Mesodermal cell (in vitro differentiated cells): ENCODE data around the gene GEN1.
"Not testable (repeated sequence)": the region's sequence is repeated elsewhere in the genome, so short reads cannot be mapped to it uniquely, and the experiment has no call there.

Source experiments
- H3K27ac ChIP-seq: 2 replicates; pipeline ENCODE4 v1.7.0; 2013; ENCODE audit warnings: mild to moderate bottlenecking, low read depth, low read length, moderate library complexity; ENCODE audit not compliant: severe bottlenecking
- H3K36me3 ChIP-seq: 2 replicates; pipeline ENCODE4 v1.7.1; 2013; ENCODE audit warnings: mild to moderate bottlenecking, low read length, moderate library complexity; ENCODE audit not compliant: control insufficient read depth, insufficient read depth
- H3K4me1 ChIP-seq: one replicate; pipeline ENCODE4 v1.7.1; 2013; ENCODE audit warnings: mild to moderate bottlenecking, low read length; ENCODE audit not compliant: insufficient read depth, control insufficient read depth, poor library complexity, severe bottlenecking
- H3K4me3 ChIP-seq: 2 replicates; pipeline ENCODE4 v1.7.0; 2013; ENCODE audit warnings: low read length, control low read depth, mild to moderate bottlenecking; ENCODE audit not compliant: insufficient read depth, poor library complexity, severe bottlenecking; ENCODE audit errors: extremely low read depth
- H3K9me3 ChIP-seq: 2 replicates; pipeline ENCODE4 v1.7.1; 2013; ENCODE audit warnings: mild to moderate bottlenecking, low read length, moderate library complexity; ENCODE audit not compliant: control insufficient read depth
- WGBS, 2 experiments: methylation state at CpG; one replicate each; pipeline ENCODE4 v1.1.5; 2013; ENCODE audit warnings: missing lambda C conversion rate in 2 of 2; ENCODE audit not compliant: insufficient coverage in 2 of 2; 5-methylcytosine and 5-hydroxymethylcytosine counted together

The GEN1 gene

DNA sequence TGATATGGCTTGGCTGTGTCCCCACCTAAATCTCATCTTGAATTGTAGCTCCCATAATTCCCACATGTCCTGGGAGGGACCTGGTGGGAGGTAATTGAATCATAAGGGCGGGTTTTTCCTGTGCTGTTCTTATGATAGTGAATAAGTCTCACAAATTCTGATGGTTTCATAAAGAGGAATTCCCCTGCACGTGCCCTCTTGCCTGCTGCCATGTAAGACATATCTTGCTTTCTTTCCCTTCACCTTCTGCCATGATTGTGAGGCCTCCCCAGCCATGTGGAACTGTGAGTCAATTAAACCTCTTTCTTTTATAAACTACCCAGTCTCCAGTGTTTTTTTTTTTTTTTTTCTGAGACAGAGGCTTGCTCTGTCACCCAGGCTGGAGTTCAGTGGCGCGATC lies 69.7 kb downstream of the GEN1 start:
- not testable (repeated sequence) for H3K36me3 ChIP-seq, H3K9me3 ChIP-seq, H3K4me3 ChIP-seq, H3K27ac ChIP-seq
- WGBS, 2 experiments: 100% methylated on average over 1 of the region's 4 CpGs; no CpG with 5 or more reads in 1 of the 2 experiments
- H3K4me1 ChIP-seq: peaks cover 12% of the 10 kb centered on the region

- Histone ChIP-seq H3K27ac (no peak overlapping the region), H3K9me3 (no peaks in the 10 kb centered on the region), H3K36me3 (no peaks in the 10 kb centered on the region), H3K4me3 (no peak overlapping the region), H3K4me1 (peaks cover 2% of the 10 kb centered on the region)
- 48 to 55% methylated on average over 4 to 5 of the region's 5 CpGs for WGBS, 2 experiments
These were observed 73.4 kb downstream of the GEN1 start for GRCh38 chr2:17827316-17827715.

DNA sequence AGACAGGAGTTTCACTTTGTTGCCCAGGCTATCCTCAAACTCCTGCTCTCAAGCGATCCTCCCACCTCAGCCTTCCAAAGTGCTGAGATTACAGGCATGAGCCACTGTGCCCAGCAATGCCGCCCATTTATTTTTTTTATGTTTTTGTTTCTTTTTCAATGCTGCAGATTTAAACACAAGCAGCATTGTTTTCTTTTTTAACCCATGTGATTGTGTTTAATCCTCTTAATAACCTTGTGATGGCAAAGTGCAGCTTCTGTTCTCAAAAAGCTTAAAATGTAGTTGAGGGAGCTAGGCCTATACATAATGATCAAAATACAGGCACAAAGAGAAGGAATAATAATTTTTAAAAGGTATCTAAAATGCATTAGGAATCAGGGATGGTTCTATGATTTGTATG lies 73.8 kb downstream of the GEN1 start:
- H3K4me1 ChIP-seq: no peaks in the 10 kb centered on the region
- 100% methylated on average over 1 of the region's 2 CpGs; no CpG with 5 or more reads in 1 of the 2 experiments for WGBS, 2 experiments
- no peaks in the 10 kb centered on the region for H3K36me3 ChIP-seq
- no peak overlapping the region for H3K27ac ChIP-seq
- no peaks in the 10 kb centered on the region for H3K9me3 ChIP-seq
- no peak overlapping the region for H3K4me3 ChIP-seq

GRCh38 chr2:17830053-17831034 lies 76.4 kb downstream of the GEN1 start:
- WGBS, 2 experiments: 16 to 17% methylated on average over 29 to 31 of the region's 37 CpGs
- H3K4me1 ChIP-seq: no peaks in the 10 kb centered on the region
- H3K27ac ChIP-seq: no peak overlapping the region
- no peaks in the 10 kb centered on the region for H3K36me3 ChIP-seq
- H3K4me3 ChIP-seq: no peak overlapping the region
- no peaks in the 10 kb centered on the region for H3K9me3 ChIP-seq

DNA sequence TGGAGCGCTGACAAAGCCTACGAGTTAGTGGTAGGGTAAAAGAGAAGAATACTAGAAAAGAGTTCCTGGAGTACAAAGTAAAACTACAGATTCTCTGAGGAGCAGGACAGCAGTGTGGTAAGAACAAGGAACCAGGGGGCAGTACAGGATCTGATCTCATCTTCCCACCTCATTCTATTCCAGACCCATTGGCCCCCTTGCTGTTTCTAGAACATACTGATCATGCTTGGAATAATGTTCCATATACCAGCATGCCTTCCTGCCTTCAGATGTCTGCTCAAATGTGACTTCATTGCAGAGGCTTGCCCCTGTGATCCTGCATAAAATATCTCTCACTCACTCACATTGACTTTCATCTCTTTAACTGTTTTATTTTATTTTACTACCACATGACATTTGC lies 81.6 kb downstream of the GEN1 start:
- Histone ChIP-seq H3K4me3 (no peak overlapping the region), H3K9me3 (no peaks in the 10 kb centered on the region), H3K27ac (no peak overlapping the region), H3K4me1 (no peaks in the 10 kb centered on the region), H3K36me3 (no peaks in the 10 kb centered on the region)
- 50 to 64% methylated on average over 2 of the region's 2 CpGs for WGBS, 2 experiments
